Activated naive CD4-positive, alpha-beta T cell (primary cell): ENCODE measurements around the gene RDH11.

Experiments used
- DNase-seq, 4 experiments: peaks; one replicate each; lab custom pipeline; 2025; lab: John Stamatoyannopoulos, UW

RDH11 gene

DNA sequence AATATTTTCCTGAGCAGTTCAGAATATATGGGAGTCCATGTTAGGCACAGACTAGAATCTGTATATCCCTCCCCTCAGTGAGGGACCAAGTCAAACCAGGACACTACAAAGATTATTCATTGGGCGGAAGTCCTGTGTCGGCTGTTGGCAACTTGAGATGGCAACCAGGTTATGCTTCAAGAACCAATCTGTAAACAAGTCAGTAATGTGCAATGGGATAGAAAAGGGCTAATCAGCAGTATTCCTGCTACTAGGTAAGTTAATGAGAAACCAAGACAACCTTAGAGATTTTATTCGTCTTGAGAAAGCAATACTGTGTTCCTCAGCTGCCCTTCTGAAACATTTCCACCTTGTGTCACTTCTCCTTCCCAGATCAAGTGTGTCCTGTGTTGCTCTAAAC is 49.4 kb downstream of the RDH11 start:
- DNase-seq = no peak

DNA sequence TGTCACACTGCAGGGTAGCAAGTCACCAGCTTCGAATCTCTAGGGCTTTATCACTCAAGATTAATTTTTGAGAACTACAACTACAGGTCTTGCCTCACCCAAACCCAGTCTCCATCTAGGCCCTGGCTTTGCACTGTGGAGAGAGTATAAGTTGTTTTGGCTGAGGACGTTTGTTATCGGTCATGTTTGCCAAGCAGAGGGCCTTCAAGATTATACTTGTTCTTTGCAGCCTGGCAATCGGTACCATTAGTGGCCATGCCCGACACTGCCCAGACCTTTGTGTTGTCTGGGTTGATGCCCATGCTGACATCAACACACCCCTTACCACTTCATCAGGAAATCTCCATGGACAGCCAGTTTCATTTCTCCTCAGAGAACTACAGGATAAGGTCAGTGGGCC is 50.1 kb downstream of the RDH11 start:
- DNase-seq = no peak

DNA sequence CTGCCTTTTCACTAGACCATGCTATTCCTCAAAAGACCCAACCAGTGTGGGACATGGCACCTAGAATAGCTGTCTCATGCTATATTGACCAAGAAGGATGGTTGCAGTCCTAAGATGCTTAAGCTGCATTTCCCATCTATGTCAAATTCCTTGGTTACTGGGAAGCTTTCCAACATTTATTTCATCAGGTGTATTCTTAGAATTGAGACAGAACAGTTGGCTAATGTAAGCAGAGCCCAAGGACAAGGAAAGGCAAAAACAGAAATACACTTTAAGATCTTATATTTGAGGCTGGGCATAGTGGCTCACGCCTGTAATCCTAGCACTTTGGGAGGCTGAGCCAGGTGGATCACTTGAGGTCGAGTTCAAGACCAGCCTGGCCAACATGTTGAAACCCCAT is 51.1 kb downstream of the RDH11 start:
- DNase-seq = no peak

DNA sequence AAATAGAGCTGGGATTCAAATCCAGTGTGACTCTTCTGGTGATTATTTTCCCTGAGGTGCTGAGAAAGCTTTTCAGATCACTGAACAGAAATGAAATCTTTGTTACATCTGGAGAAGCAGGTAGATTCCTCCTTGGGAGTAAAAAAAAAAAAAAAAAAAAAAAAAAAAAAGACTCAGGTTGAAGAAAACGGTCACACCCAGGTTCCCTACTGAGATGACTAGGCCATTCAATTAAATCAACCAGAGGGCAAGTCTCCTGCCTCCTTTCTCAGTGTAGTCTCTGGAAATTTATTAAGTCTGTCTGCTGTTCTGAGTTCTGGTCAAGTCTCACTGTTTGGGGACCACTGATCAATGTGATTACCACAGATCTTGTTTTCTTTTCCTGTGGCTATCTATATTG is 51.9 kb downstream of the RDH11 start:
- DNase-seq = no peak

DNA sequence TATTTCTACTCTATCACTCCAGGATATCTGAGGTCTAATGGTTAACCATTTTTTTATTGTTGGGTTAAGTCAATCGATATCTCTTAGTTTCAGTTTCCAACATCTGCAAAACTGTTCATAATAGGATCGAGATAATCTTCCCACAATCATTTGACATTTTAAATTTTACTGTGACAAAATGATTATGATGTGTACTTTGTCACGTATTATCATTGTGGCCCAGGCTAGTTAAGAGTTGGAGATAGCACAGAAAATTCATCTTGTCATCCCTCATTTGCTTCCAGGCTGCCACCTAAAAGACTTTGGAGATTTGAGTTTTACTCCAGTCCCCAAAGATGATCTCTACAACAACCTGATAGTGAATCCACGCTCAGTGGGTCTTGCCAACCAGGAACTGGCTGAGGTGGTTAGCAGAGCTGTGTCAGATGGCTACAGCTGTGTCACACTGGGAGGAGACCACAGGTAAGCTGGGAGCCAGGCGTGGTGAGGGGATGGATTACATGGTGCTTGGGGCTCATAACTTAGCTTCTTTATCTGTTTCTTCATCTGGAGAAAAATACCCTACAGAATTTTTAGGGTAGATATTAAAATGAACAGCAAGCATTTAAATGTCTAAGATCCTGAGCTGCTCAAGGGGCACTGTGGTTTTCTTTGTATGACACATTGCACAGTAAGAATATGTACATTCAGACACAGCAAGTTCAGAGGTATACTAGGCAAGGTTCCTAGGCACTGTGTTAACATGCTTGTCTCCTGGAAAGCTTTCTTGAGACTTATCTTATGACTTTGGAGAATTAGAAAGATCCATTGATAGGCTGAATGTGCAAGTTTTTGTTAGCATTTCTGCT is 53.4 kb downstream of the RDH11 start:
- DNase-seq = no peak

DNA sequence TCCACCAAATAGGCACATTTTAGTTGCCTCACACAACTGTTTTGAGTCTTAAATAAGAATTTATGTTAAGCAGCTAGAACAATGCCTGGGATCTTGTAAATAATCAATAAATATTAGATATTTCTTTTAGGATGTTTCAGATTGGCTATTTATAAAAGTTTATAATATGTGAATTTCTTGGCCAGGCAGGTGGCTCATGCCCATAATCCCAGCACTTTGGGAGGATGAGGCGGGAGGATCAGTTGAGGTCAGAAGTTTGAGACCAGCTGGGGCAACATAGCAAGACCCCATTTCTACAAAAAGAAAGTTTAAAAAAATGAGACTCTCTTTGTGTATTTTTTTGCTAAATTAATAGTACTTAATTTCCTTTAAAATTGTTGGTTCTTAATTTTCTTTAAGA is 54.1 kb downstream of the RDH11 start:
- DNase-seq = no peak

DNA sequence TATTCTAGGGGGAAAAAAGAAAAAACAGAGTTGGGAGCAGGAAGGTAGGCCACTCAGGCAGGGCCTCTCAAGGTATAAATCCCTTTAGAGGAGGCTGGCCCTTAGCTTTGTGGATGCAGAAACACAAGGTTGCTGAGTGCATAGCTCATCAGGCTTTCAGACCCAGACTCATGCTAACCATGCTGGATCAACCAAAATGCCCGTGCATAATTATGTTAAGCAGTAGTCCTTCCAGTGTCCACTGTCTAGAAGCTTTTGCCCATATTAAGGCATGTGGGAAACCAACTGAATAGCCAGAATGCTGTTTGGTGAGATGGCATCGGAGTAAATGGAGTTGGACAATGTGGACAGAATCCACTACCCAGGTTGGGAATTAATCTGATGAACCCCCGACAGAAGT is 56.9 kb downstream of the RDH11 start:
- no peak for DNase-seq

DNA sequence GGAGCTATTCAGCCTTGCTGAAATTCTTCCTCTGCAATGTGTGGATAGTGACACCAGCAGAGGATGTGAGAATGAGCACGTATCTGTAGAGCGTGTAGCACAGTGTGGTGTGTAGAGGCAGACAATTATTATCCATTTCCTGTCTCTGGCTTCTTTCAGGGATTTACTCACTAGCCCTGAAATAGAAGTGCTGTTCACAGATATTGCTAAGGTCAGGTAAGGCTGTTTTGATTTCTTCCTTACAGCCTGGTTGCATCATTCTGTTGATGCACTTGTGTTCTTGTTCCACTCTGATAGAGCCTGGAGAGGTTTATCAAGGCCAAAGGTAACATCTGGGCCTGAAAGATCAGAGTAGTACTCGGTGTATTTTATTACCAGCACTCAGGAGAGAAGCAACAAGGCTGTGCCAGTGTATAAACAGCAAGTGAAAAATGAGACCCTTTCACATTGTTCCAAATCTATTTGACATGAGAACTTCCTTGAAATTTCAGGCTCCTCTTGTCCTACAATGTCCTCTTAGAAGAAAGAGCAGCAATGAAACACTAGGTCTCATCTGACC is 59.1 kb downstream of the RDH11 start:
- DNase-seq = no peak

DNA sequence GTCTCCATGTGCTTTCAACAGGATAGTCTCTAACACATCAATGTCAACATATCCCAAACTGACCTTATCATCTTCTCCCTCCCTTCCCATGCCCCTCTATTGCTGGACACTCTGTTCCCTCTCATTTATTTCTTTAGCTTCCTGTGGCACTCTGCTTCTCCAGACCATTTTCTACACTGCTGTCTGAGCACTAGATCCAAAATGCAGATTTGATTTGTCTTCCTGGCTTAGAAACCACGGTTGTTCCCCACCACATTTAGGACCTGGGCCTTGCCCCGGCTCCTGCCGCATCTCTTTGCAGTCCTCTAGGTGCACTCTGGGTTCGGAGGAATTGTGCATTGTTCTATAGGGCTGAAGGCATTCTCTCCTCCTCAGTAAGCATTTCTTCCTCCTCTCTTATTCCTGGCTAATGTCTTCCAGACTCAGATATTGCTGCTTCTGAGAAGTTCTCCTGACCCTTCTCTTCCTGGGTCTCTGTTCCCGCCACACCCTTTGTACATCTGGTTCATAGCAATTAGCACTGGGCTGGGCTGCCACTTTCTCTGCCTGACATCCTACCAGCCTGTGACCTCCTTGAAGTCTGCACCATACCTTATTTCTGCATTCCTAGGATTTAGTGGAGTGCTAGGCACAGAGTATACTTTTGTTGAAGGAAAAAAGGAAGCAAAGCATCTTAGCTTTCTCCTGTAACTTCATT is 62.0 kb downstream of the RDH11 start:
- no peak for DNase-seq

DNA sequence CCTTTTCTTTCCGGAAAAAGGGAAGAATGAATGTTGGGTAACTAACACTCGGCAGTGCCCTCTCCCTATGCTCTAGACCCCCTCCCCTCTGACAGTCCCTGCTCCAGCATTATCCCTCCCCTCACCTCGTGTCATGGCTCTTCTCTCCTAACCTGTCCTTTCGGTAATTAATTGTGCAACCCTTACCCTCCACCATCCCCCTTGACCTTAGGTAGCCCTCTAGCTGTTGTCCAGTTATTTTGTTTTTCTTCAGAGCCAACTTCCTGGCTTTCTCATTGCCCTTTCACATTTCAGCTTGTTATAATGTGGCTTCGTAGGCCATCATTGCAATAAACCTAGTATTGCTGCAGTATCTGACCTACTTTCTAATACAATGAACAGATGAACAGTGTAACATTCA is 64.6 kb downstream of the RDH11 start:
- DNase-seq = no peak

DNA sequence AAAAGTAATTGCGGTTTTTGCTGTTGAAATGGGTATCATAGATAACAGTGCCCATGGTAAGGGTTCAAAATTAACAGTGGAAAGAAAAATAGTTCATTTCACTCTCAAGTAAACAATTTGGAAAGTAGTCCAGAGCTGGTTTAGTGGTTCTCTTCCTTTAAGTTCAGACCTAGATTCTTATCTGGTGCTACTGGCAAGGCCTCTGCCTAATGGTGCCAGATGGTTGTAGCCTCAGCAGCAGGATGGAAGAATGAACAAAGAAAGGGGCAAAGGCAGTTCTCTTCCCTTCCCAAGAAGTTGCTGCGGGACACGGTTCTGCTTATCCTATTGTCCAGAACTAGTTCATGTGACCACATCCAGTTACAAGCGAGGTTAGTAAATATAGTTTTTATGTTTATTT is 65.4 kb downstream of the RDH11 start:
- no peak for DNase-seq

DNA sequence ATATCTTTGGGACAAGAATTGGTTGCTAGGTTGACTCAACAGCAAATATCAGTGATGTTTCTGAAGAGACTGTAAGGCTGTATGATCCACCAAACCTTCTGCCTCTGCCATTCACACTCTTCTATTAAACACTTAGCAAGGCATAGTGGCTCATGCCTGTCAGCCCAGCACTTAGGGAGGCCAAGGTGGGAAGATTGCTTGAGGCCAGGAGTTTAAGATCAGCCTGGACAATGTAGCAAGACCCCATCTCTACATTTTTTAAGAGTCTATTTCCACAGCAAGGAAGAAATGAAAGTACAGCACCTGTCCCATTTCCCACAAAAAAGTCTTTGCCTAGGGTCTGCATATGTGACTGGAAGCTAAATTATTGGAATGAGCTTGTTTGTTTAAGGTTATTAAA is 68.0 kb downstream of the RDH11 start:
- DNase-seq = no peak
